Measurements from ENCODE around the gene DPP9.

GRCh38 chr19:4693471-4694121 is 30.0 kb downstream of the DPP9 start:
- TF ChIP-seq, protein P1, sequence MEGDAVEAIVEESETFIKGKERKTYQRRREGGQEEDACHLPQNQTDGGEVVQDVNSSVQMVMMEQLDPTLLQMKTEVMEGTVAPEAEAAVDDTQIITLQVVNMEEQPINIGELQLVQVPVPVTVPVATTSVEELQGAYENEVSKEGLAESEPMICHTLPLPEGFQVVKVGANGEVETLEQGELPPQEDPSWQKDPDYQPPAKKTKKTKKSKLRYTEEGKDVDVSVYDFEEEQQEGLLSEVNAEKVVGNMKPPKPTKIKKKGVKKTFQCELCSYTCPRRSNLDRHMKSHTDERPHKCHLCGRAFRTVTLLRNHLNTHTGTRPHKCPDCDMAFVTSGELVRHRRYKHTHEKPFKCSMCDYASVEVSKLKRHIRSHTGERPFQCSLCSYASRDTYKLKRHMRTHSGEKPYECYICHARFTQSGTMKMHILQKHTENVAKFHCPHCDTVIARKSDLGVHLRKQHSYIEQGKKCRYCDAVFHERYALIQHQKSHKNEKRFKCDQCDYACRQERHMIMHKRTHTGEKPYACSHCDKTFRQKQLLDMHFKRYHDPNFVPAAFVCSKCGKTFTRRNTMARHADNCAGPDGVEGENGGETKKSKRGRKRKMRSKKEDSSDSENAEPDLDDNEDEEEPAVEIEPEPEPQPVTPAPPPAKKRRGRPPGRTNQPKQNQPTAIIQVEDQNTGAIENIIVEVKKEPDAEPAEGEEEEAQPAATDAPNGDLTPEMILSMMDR (IDR thresholded peaks at IDR 0.05; ENCODE audit: insufficient read depth, low read length) = no peak
- TF ChIP-seq POLR2AphosphoS5 (IDR thresholded peaks at IDR 0.05; ENCODE audit: low read depth) = no peak

Data from HL-60 (cell line).